ENCODE data around the gene COL26A1.
"Not testable (repeated sequence)": the region's sequence is repeated elsewhere in the genome, so short reads cannot be mapped to it uniquely, and the experiment has no call there.

The COL26A1 gene

GRCh38 chr7:101332026-101332425 is 30.6 kb upstream of the COL26A1 start:
- no peak for DNase-seq (ENCODE audit: low read depth in 2 of 2)
- H3K4me3 ChIP-seq (replicated peaks in 1 of 2; ENCODE audit: low read depth in 2 of 2, low read length in 2 of 2): no peak overlapping the region
- TF ChIP-seq, protein P1, sequence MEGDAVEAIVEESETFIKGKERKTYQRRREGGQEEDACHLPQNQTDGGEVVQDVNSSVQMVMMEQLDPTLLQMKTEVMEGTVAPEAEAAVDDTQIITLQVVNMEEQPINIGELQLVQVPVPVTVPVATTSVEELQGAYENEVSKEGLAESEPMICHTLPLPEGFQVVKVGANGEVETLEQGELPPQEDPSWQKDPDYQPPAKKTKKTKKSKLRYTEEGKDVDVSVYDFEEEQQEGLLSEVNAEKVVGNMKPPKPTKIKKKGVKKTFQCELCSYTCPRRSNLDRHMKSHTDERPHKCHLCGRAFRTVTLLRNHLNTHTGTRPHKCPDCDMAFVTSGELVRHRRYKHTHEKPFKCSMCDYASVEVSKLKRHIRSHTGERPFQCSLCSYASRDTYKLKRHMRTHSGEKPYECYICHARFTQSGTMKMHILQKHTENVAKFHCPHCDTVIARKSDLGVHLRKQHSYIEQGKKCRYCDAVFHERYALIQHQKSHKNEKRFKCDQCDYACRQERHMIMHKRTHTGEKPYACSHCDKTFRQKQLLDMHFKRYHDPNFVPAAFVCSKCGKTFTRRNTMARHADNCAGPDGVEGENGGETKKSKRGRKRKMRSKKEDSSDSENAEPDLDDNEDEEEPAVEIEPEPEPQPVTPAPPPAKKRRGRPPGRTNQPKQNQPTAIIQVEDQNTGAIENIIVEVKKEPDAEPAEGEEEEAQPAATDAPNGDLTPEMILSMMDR (IDR thresholded peaks at IDR 0.05; ENCODE audit: low read depth, low read length): no peak

GRCh38 chr7:101333912-101334311 is 28.8 kb upstream of the COL26A1 start:
- TF ChIP-seq, protein P1 (IDR thresholded peaks at IDR 0.05; ENCODE audit: low read depth, low read length): no peak
- no peak for DNase-seq (ENCODE audit: low read depth in 2 of 2)

GRCh38 chr7:101340379-101340778 is 22.3 kb upstream of the COL26A1 start:
- no peak for DNase-seq (ENCODE audit: low read depth in 2 of 2)
- TF ChIP-seq, protein P1 (IDR thresholded peaks at IDR 0.05; ENCODE audit: low read depth, low read length): no peak
- H3K4me3 ChIP-seq (replicated peaks in 1 of 2; ENCODE audit: low read depth in 2 of 2, low read length in 2 of 2): no peak overlapping the region

More at GRCh38 chr7:101333912-101334311, 28.8 kb upstream of the COL26A1 start:
- no peak overlapping the region for H3K4me3 ChIP-seq (replicated peaks in 1 of 2; ENCODE audit: low read depth in 2 of 2, low read length in 2 of 2)

DNA sequence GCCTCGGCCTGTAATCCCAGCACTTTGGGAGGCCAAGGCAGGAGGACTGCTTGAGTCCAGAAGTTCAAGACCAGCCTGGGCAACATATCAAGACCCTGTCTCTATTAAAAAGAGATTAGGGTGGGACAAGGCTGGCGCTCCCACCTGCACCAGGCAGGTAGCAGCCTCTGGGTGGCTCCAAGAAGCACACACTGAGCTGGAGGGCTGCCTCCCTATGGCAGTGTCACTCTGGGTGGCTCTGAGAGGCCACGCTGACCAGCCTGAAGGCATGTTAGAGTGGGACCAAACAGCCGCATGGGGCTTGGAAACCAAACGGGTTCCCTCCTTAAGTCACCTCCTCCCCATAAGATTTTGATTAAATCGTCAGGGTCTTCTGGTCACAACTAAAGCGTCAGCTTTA is 19.8 kb upstream of the COL26A1 start:
- DNase-seq (ENCODE audit: low read depth in 2 of 2): no peak
- H3K4me3 ChIP-seq (replicated peaks in 1 of 2; ENCODE audit: low read depth in 2 of 2, low read length in 2 of 2): no peak overlapping the region
- TF ChIP-seq, protein P1 (IDR thresholded peaks at IDR 0.05; ENCODE audit: low read depth, low read length): no peak

GRCh38 chr7:101347477-101347876 is 15.2 kb upstream of the COL26A1 start:
- no peak overlapping the region for H3K4me3 ChIP-seq (replicated peaks in 1 of 2; ENCODE audit: low read depth in 2 of 2, low read length in 2 of 2)
- TF ChIP-seq, protein P1 (IDR thresholded peaks at IDR 0.05; ENCODE audit: low read depth, low read length): no peak
- DNase-seq (ENCODE audit: low read depth in 2 of 2): no peak

DNA sequence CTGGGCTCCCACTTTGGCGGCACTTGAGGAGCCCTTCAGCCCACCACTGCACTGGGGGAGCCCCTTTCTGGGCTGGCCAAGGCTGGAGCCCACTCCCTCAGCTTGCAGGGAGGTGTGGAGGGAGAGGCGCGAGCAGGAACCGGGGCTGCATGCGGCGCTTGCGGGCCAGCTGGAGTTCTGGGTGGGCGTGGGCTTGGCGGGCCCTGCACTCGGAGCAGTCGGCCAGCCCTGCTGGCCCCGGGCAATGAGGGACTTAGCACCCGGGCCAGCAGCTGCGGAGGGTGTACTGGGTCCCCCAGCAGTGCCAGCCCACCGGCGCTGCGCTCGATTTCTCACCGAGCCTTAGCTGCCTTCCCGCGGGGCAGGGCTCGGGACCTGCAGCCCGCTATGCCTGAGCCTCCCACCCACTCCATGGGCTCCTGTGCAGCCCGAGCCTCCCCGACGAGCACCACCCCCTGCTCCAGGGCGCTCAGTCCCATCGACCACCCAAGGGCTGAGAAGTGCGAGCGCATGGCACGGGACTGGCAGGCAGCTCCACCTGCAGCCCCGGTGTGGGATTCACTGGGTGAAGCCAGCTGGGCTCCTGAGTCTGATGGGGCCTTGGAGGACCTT is 14.1 kb upstream of the COL26A1 start:
- DNase-seq (ENCODE audit: low read depth in 2 of 2); H3K4me3 ChIP-seq (replicated peaks in 1 of 2; ENCODE audit: low read depth in 2 of 2, low read length in 2 of 2): not testable (repeated sequence)

- DNase-seq (ENCODE audit: low read depth in 2 of 2); H3K4me3 ChIP-seq (replicated peaks in 1 of 2; ENCODE audit: low read depth in 2 of 2, low read length in 2 of 2): not testable (repeated sequence)
These were observed 13.4 kb upstream of the COL26A1 start for GRCh38 chr7:101349300-101349699.

- no peak for DNase-seq (ENCODE audit: low read depth in 2 of 2)
- H3K4me3 ChIP-seq (replicated peaks in 1 of 2; ENCODE audit: low read depth in 2 of 2, low read length in 2 of 2): no peak overlapping the region
- TF ChIP-seq, protein P1 (IDR thresholded peaks at IDR 0.05; ENCODE audit: low read depth, low read length): no peak
These were observed 9.8 kb upstream of the COL26A1 start for GRCh38 chr7:101352920-101353308.
